Fibroblast of peridontal ligament (primary cell): Measurements from ENCODE around the gene CKS1B.
A peak's percentile ranks its signal among the peaks of the same experiment; 100 is the strongest.

Source experiments
- DNase-seq: peaks from one replicate; pipeline ENCODE4 v3.0.0-alpha.2; 2010; ENCODE audit errors: extremely low read depth

CKS1B gene

DNA sequence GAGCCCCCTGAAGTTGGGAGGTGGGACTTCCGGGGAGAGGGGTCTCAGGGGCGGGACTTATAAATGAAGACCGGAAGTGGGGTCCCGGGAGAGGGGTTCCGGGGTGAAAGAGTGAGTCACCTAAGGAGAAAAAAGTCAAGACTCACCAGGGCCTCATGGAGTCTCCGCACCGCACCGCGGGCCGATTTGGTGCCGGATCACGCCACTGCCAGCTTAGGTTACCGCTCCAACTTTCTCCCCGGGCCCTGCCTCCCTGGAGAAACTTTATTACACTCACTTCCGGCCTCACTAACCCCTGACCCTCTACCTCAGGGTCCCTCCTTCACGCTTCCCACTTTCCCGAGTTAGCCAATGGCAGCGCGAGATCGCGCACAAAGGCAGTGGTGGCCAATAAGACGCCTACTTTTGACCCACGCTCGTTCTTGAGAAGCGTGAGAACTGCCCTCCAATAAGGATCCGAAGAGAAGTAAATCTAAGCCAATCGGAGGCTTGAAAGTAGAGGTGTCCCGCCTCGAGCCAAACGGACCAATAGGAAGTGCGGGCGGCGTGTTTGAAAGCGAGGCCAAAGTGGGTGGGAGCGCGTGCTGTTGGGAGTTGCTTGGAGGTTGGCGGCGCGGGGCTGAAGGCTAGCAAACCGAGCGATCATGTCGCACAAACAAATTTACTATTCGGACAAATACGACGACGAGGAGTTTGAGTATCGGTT, at the start of gene CKS1B:
Gene CKS1B, plus strand, starts transcription at position 580 of the 706 bp plus-strand sequence. Its CDS starts 65 bp downstream, at position 645.
- peak; percentile 100 for DNase-seq

DNA sequence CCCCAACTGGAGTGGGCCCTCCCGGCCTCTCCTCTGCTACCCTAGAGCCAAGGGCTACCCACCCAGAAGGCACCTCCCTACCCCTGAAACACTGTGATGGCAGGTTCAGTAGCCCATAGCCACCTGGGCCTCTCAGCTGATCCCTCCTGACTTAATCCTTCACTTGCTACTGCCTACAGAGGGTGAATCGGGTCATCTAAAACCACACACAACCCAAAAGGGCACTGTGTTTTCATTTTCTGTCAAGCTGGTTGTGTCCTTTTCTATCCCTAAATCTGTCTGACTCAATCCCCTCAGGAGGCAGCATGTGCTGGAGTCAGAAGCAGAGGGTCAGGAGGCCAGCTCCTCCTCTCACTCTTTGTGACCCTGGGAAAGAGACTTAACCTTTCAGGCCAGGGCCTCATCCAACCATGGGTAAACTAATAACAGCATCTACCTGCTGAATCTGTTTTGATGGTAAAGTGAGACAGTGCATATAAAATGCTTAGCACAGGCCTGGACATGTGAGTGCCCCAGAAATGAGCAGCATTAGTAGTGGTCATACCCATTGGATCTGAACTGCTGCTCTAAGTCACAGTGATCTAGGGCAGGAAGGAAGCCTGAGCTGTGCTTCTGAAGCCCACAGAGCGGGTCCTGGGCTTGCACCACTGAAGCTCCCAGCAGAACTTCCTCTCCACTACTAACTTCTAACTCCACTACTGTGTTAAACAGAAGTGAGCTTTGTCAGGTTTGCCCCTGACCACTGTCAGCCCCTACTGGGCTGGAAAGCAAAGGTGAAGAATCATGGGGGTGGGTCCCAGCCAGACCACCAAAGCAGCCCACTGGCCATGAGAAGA, 48.9 kb upstream of the CKS1B start:
- no peak for DNase-seq

DNA sequence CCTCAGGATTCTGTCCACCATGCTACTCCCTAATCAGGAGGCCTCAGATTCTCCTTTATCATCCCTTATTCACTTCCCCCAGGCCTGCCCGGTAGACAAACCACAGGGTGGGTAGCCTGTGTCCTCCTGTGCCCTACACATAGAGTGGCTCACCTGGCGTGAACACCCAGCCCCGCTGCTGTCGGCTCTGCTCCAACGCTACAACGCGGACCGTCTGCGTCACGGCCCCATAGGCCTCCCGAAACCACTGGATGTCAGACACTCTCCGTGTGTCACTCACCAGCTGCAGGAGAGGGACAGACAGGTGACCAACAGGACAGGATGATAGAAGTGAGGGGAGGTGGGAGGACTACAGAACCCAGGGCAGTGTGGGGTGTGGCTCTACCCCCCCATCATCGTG, 48.3 kb upstream of the CKS1B start:
- DNase-seq = no peak

DNA sequence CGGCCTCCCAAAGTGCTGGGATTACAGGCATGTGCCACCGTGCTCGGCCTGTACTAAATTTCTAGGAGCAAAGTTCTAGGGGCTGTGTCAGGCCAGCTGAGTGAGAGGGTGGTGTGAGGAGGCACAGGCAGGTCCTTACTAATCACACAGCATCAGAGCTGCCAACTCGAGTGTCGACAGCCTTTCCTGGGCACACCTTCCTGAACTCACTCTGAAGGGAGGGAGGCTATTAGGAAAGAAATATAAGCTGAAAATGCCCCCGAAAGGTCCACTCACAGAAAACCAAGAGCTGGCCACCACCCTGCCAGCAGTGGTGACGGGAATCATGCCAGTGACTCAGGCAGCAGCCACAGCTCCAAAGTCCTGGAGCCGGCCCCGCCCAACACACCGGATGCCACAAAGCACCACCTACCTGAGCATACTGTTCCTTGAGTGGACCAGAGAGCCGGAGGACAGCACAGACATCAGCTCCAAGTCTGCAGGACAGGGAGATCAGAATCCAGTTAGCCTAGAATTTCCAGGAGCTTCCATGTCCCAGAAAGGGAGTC, 42.5 kb upstream of the CKS1B start:
- no peak for DNase-seq

DNA sequence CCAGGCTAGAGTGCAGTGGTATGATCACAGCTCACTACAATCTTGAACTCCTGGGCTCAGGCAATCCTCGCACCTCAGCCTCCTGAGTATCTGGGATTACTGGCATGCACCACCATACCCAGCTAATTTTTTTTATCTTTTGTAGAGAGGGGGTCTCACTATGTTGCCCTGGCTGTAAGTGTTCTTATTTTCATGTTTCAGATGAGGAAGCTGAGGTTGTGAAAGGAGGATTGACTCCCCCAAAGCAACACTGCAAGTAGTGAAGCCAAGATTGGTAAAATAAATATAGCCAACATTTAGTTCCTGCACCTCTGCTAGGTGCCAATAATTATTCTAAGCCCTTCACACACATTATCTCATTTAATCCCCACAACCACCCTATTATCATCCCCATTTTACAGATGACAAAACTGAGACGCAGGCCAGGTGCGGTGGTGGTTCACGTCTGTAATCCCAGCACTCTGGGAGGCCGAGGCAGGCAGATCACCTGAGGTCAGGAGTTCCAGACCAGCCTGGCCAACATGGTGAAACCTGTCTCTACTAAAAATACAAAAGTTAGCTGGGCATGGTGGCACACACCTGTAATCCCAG, 40.0 kb upstream of the CKS1B start:
- no peak for DNase-seq

DNA sequence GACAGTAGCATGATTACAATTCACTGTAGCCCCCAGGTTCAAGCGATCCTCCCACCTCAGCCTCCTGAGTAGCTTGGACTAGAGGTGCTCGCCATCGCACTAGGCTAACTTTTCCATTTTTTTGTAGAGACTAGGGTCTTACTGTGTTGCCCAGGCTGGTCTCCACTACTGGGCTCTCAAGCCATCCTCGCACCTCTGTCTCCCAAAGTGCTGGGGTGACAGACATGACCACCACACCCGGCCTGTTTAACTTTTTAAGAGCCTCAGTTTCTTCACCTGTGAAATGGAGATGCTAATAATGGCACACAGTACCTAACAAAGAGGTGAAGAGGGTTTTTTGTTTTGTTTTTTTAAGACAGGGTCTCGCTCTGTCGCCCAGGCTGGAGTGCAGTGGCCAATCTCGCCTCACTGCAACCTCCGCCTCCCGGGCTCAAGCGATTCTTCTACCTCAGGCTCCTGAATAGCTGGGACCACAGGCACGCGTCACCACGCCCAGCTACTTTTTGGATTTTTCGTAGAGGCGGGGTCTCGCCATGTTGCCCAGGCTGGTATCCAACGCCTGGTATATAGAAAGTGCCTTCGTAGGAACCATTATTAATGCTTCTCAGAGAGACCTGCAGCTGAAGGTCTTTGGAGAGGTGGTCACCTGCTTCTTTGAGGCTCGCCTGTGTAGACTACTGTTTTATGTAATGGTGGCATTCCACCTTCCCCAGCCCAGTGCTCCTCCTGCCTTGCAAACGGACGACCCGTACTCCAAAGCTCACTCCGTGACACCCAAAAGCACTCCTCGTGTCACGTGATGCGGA, 38.5 kb upstream of the CKS1B start:
- DNase-seq = no peak

DNA sequence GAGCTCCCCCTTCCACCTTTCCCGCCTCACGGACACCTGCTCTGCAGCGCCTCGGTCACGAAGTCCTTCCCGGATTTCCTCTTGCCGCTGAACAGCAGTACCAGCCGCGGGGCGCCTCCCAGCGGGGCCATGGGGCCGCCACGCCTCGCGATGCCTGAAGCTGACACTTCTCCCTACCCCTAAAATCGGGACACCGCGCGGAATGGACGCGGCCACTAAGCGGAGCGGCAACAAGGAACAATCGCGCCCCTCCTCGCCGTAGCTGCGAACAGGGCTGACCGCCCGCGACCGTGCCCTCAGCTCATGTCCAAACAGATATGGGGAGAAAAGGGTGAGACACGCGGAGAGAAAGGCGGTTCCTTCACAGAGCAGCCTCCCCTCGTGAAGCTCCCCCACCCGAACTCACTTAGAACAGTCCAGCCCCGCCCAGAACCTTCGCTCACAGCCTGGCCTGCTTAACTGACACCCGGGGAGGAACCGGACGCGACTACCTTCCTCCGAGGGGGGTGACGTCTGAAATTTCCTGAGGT, 37.9 kb upstream of the CKS1B start, which contains the start of gene PMVK:
Gene PMVK, minus strand, starts transcription at position 165 of the 530 bp plus-strand sequence. Its CDS starts 34 bp downstream, at position 131.
- peak; percentile 97 for DNase-seq

DNA sequence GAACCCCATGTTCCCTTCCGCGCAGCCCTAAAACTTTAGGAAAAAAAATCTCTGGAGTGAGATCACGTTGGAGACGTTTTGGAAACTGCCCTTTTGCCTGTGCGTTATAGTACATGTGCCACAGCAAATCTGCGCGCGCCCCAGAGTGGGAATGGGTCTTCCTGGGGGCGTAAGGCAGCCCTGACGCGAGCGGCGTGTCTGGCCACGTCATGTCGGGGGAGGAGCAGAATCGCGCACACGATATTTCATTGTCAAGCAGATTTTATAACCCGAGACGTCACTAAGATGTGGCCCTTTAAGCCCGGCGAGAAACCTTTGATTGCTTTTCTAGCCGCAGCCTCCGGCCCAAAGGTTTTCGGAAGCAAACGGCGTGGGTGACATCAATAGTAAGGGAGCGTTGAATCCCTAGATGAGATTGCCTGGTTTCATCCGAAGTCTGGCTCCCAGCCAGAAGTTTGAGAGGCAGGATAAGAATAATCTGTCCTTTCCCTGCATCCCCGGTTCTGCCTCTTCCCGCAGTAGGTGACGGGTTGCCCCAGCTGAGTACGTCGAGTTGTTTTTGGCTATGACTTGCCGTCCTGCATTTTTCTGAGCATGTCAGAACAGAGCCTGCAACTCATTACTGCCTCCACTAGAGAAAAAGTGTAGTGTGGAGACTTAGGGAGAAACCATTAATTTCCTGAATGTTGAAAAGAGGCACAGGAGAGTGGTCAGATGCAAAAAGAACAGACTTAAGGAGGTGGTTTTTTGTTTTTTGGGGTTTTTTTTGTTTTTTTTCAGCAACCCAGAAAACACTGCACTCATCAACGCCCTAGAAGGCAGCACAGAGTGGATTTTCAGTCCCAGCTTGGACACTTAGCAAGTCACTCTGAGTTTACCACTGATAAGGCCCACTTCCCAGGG, 37.1 kb upstream of the CKS1B start:
- DNase-seq = peak; percentile 98

DNA sequence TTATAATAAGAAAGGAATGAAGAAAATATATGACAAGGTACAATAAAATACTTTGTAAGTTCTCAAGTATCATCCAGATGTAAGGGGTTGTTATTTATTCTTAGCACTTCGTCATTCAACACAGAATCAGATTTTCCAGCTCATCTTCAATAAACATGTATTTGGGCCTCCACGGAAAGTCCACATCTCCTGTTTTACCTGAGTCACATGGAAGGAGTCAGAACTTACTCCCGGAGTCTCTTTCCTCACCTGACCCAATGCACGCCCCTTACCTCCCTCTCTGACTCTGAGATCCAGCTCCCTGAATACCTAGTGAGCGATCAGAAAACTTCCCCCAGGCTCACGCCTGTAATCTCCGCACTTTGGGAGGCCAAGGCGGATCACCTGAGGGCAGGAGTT, 36.5 kb upstream of the CKS1B start:
- no peak for DNase-seq

DNA sequence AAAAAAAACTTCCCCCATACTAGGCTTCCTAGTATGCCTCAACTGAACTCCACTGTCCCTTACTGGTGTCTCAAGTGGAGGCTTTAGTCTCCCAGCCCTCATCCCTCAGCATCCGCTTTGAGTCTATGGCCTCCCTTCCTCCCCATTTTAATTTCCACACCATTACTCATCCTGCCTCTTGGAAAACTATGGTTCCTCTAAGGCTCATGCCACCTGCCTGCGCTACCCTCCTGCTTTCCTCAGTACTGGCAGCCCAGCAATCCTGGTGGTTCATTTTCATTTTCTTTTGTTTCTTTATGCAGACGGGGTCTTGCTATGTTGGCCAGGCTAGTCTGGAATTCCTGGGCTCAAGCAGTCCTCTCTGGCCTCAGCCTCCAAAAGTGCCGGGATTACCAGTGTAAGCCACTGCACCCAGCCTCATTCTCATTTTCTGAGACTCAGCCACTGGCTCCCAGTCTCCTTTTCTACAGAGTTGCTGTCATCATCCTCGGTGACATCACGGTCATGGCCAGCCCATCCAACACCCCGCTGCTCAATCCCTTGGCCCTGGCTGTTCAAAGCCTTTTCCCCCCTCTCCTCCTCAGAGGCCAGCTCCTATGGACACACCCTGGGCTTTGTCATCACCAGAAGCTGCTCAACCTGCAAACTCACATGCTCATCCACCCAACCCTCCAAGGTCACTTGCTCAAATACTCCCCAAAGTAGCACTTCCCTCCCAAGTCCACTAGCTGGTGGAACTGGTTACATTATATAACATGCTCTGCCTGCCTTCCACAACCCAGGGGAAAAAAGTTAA, 35.7 kb upstream of the CKS1B start:
- no peak for DNase-seq

DNA sequence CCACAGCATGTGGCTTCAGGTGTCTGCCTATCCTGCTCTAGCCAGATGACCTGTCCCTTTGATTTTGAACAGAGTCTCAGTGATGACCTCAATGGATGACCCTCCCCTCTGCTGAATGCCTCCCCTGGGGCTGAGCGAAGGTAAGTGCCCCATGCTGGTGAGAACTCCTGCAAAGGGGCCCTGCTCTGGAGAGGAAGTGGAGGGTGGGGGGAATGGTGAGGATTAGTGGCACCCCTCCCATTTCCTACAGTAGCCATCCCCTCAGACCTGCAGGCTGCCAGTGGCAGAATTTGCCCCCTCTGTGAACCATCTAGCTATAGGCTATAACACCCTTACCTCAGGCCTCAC, 34.3 kb upstream of the CKS1B start:
- DNase-seq = no peak

DNA sequence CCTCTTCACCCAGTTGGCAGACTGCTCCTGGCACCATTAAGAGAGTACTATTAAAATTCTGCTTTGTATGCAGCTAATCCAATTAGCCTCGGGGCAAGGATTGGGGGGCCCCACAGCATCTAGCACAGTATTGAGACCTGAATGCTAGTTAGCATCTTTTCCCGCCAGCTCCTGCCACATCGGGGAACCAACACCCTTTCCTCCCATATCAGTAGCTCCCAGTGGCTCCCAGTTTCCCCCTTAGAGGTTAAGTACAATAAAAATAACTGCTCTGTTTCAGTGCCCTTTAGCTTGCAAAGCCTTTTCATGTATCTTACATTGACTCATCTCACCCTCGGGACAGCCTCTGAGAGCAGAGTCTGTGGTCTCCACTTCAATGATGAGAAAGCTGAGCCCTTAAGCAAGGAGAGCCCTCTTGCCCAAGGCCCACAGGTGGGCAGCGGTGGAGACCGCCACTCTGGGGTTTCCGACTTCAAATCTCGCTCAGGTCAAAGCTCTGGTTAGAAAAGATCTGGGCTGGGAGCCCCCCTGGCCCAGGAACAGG, 33.8 kb upstream of the CKS1B start:
- peak; percentile 33 for DNase-seq

DNA sequence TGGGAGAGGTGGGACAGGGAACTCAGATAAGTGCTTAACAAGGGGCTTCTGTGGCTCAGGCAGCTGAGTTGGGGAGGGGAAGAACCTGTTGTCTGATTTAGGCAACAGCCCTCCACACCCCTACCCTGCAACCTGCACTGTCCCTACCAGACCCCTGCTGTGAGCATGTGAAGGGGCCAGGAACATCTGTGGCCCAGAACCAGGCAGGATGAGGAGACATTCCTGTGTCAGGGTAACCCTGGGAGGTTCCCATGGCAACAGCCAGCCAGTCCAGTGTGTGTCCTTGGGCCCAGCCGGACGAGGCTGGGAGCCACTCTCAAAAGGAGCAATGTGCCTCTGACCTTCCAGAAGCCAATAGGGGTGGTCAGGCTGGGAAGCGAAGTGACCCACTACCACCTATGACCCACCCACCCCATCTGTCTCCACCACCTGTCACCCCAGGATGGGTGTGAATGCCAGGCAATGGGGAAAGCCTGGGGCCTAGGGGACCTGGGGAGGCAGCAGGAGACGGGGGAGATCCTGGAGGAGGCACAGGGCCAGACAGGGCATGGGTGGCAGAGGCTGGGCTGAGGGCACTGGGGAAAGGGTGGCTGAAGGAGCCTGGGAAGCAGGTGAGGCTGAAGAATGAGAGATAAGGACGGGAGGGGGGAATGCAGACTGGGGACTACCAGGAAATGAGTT, 33.0 kb upstream of the CKS1B start:
- DNase-seq = no peak

DNA sequence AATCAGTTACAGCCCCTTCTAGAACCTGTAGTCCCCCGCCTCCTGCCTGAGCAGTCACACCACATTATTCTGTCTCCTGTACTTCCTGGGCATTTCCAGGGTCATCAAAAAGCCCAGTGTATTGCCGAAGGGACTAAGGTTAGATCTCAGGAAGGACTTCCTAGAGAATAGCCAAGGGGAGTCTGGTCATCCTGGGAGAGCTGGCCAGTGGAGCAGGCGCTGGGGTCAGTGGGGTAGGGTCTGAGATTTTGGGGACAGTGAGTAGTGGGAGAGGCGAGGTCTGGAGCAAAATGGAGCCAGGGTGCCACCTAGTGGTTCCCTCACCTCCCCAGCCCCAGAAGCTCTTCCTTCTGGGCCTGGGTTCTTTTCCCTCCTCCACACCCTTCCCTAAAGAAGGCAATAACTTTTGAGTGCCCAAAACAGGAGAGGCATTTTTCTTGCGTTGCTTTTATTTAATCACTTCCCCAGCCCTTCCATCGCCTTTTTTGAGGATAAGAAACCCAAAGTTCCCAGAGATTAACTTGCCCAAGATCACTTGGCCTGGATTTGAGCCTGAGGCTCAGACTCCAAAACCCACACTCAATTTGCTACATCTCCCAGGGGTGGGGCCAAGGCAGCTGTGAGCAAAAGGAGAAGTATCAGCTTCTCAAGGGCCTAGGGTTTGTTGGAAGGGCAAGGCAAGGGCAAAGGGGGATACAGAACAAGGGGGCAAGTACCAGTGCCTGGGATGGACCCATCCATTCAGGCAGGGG, 30.7 kb upstream of the CKS1B start:
- peak; percentile 34 for DNase-seq

DNA sequence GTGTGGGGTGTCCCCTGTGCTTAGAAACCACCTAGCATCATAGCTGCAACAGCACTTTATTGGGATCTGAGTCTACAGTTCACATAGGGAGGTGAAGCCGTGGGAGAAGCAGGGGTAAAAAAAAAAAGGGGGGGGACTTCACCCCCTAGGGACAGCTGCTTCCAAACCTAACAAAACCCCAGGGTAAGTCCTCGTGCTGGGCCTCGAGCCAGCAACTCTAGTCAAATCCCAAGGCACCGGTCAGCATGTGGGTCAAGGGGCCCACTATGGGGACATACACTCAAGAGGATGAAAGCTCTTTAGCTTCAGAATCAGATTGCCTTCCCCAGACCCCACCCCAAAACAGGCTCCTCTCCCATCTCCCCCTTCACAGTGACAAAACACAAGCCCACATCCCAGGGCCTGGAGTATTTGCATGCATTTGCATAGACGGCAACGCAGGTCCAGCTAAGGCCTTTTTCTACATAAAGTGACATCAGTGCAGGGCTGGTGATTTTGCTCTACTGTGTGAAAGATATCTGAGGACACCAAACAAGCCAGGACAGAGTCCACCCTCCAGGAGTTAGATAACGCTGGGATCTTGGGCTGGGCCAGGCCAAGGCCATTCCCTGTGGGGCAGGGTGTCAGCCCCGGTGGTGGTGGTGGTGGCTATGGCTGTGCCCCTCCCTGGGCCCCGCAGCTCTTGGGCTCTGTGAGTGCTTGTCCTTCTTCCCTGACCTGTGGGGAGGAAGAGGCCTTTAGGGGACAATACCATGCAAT, 29.9 kb upstream of the CKS1B start:
- no peak for DNase-seq

DNA sequence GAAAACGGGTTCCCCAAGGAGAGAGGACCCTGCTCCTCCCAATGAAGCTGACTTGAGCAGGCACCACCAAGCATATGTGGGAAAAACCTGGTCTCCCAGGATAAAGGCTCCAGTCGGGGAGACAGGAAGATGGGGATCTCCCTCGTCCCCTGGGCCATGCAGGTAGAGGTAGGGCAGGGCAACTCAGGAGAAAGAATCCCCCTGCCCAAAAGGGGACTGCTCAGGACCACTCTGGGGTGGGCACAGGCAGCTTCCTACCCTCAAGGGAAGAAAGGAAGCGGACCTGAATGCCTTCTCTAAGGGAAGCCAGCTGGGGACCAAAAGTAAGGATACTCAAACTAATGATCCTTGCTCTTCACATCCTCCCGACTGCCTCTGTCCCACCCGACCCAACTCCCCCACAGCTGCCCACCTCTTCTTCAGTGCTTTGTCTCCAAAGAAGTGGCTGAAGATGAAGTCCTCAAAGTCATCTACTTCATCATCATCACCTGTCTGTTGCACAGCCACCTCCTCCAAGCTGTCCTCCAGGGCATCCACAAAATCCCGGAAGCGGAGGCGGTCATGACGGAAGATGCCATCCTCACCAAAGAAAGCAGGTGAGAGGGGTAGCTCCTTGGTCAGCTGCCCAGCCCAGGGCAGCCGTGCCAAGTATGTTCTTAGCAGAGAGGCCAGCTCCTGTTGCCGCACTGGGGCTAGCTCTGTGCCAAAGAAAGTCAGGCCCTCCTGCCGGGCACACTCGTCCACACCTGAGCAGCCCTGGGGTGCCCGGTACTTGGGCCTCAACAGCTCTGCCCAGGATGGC, 29.1 kb upstream of the CKS1B start:
- no peak for DNase-seq
